NCI-H2107 treated with DMSO at 0.1 percent for 48 hours (cell line): ENCODE measurements around the gene ACADL.
A peak's percentile ranks its signal among the peaks of the same experiment; 100 is the strongest.
"Not testable (repeated sequence)": the region's sequence is repeated elsewhere in the genome, so short reads cannot be mapped to it uniquely, and the experiment has no call there.

Experiments used
- DNase-seq: peaks from one replicate; lab custom pipeline; 2025; ENCODE audit not compliant: unreplicated experiment; lab: John Stamatoyannopoulos, UW

The ACADL gene

GRCh38 chr2:210203147-210203546 lies 22.1 kb downstream of the ACADL start:
- DNase-seq, result peak; percentile 58

- DNase-seq, result peak; percentile 73
Measured at GRCh38 chr2:210199854-210200253, 25.4 kb downstream of the ACADL start.

- peak; percentile 66 for DNase-seq
Measured at GRCh38 chr2:210199186-210199765, 26.0 kb downstream of the ACADL start.

GRCh38 chr2:210198326-210198725 lies 26.9 kb downstream of the ACADL start:
- DNase-seq, result no peak

GRCh38 chr2:210197720-210198119 lies 27.5 kb downstream of the ACADL start:
- DNase-seq, result no peak

GRCh38 chr2:210195101-210195852 lies 30.0 kb downstream of the ACADL start:
- DNase-seq, result peak; percentile 42

GRCh38 chr2:210190345-210190744 lies 34.9 kb downstream of the ACADL start:
- no peak for DNase-seq

GRCh38 chr2:210189452-210190138 lies 35.7 kb downstream of the ACADL start:
- no peak for DNase-seq

GRCh38 chr2:210188755-210189154 lies 36.5 kb downstream of the ACADL start:
- no peak for DNase-seq

- no peak for DNase-seq
Measured at GRCh38 chr2:210188190-210188589, 37.1 kb downstream of the ACADL start.

GRCh38 chr2:210183936-210184335 lies 41.3 kb downstream of the ACADL start:
- not testable (repeated sequence) for DNase-seq

GRCh38 chr2:210181606-210182088 lies 43.6 kb downstream of the ACADL start:
- DNase-seq, result peak; percentile 61

GRCh38 chr2:210181033-210181605 lies 44.1 kb downstream of the ACADL start:
- not testable (repeated sequence) for DNase-seq

GRCh38 chr2:210180477-210180876 lies 44.8 kb downstream of the ACADL start:
- no peak for DNase-seq

GRCh38 chr2:210179351-210179990 lies 45.8 kb downstream of the ACADL start:
- DNase-seq, result no peak

- no peak for DNase-seq
Measured at GRCh38 chr2:210177769-210178168, 47.5 kb downstream of the ACADL start.

- not testable (repeated sequence) for DNase-seq
Measured at GRCh38 chr2:210177115-210177514, 48.1 kb downstream of the ACADL start.

- DNase-seq, result no peak
Measured at GRCh38 chr2:210174086-210174485, 51.2 kb downstream of the ACADL start.

GRCh38 chr2:210172219-210172575 lies 53.0 kb downstream of the ACADL start:
- DNase-seq, result no peak

GRCh38 chr2:210171309-210172218 lies 53.7 kb downstream of the ACADL start, which contains the start of gene KANSL1L:
TSS of gene KANSL1L (minus strand) at chr2:210171409. CDS start at chr2:210154582, 16,827 bp downstream.
- DNase-seq, result peak; percentile 92
